ENCODE results near the gene ZFP36L2. TPM values are rescaled to one million over a fixed set of nuclear protein-coding genes. Genes with fewer than 3 reads are reported as not detected.

ZFP36L2 gene
- total and polyA plus RNA-seq, 9 of the 15 experiments (the other 6 are each of a cell fraction or from before 2014, with no cell fraction given), result 4.1 to 60.6 (median 20.3) TPM

DNA sequence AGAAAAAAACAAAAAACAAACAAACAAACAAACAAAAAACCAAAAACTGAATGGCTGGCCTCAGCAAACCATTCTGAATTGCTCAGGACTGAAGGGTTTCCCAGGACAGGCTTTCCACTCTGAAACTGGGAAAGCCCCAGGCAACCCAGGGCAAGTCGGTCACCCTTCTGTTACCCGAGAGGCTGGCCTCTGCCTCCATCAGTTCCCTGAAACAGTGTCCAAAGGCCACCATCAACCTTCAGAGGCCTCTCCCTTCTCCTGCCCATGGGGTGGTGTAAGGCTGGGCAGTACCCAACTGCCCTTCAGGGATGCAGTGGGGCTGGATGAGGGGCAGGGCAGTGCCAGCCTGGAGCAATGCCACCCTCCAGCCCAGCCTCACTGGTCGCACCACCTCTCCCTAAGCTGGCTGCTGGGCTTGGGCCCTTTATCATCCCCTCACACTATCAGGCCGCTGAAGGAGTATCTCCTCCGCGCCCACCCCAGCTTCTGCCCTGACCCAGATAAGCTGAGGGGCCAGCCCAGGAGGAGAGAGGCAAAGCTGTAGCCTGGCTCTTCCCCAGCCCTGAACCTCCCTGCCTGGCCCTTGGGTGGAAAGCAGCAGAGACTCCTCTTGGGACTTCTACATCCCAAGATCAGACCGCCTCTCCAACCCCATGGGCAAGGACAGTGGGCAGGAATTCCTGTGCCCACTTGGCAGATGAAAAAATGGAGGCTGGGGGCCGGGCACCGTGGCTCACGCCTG lies 35.9 kb downstream of the ZFP36L2 start (continued):
- no peak for TF ChIP-seq ZNF507 (tag; conservative IDR thresholded peaks at IDR 0.05)
- TF ChIP-seq, protein P1, sequence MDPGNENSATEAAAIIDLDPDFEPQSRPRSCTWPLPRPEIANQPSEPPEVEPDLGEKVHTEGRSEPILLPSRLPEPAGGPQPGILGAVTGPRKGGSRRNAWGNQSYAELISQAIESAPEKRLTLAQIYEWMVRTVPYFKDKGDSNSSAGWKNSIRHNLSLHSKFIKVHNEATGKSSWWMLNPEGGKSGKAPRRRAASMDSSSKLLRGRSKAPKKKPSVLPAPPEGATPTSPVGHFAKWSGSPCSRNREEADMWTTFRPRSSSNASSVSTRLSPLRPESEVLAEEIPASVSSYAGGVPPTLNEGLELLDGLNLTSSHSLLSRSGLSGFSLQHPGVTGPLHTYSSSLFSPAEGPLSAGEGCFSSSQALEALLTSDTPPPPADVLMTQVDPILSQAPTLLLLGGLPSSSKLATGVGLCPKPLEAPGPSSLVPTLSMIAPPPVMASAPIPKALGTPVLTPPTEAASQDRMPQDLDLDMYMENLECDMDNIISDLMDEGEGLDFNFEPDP (CRISPR knock-in tag; IDR thresholded peaks at IDR 0.05), result 0 out of 2 replicates have a peak, but pooled peaks have one; percentile 42
- peak; percentile 49; the same call in 1 of the 2 replicates for TF ChIP-seq RBFOX2 (IDR thresholded peaks at IDR 0.05; ENCODE audit: low read depth, low read length)
- no peak for TF ChIP-seq MXI1 (IDR thresholded peaks at IDR 0.05; ENCODE audit: low read depth, low read length)
- no peak for TF ChIP-seq ZNF518B (CRISPR knock-in tag; IDR thresholded peaks at IDR 0.05)
- TF ChIP-seq EHMT2 (IDR thresholded peaks at IDR 0.05), result no peak
- TF ChIP-seq AFF1 (IDR thresholded peaks at IDR 0.05; ENCODE audit: low read depth in 1 of 2, partially characterized antibody in 2 of 2), result no peak
- TF ChIP-seq SP2 (IDR thresholded peaks at IDR 0.05; ENCODE audit: extremely low read depth, low read depth, low read length, poor library complexity, severe bottlenecking), result no peak
- TF ChIP-seq FOXA3 (CRISPR knock-in tag; conservative IDR thresholded peaks at IDR 0.05 in 1 of 2, IDR thresholded peaks at IDR 0.05 in 1 of 2), result peak in 1 of 2 experiments; percentile 58; a peak in 3 of 4 replicates
- TF ChIP-seq ZNF717 (CRISPR knock-in tag; IDR thresholded peaks at IDR 0.05), result no peak
- TF ChIP-seq EWSR1 (IDR thresholded peaks at IDR 0.05; ENCODE audit: borderline replicate concordance, low read depth, partially characterized antibody), result no peak
- TF ChIP-seq, protein P2, sequence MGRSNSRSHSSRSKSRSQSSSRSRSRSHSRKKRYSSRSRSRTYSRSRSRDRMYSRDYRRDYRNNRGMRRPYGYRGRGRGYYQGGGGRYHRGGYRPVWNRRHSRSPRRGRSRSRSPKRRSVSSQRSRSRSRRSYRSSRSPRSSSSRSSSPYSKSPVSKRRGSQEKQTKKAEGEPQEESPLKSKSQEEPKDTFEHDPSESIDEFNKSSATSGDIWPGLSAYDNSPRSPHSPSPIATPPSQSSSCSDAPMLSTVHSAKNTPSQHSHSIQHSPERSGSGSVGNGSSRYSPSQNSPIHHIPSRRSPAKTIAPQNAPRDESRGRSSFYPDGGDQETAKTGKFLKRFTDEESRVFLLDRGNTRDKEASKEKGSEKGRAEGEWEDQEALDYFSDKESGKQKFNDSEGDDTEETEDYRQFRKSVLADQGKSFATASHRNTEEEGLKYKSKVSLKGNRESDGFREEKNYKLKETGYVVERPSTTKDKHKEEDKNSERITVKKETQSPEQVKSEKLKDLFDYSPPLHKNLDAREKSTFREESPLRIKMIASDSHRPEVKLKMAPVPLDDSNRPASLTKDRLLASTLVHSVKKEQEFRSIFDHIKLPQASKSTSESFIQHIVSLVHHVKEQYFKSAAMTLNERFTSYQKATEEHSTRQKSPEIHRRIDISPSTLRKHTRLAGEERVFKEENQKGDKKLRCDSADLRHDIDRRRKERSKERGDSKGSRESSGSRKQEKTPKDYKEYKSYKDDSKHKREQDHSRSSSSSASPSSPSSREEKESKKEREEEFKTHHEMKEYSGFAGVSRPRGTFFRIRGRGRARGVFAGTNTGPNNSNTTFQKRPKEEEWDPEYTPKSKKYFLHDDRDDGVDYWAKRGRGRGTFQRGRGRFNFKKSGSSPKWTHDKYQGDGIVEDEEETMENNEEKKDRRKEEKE (IDR thresholded peaks at IDR 0.05; ENCODE audit: borderline replicate concordance in 1 of 2, control insufficient read depth in 1 of 2, low read depth in 2 of 2, low read length in 1 of 2), result no peak
- TF ChIP-seq GTF2A2 (tag; IDR thresholded peaks at IDR 0.05), result no peak
- no peak; the same call in 1 of the 2 replicates for TF ChIP-seq PHB2 (IDR thresholded peaks at IDR 0.05; ENCODE audit: low read depth)

All from K562 (cell line).